Measurements from ENCODE around the gene SYNDIG1.

The SYNDIG1 gene

GRCh38 chr20:24460712-24461111, 8.7 kb upstream of the SYNDIG1 start:
- Histone ChIP-seq H2AK5ac (ENCODE audit: low read length) (no peak overlapping the region), H4K5ac (ENCODE audit: low read length) (no peak overlapping the region), H3K4me3 (ENCODE audit: low read length) (no peak overlapping the region), H3K9ac (ENCODE audit: low read length) (no peak overlapping the region), H3K4me1 (ENCODE audit: control insufficient read depth, low read depth, low read length) (peaks cover 2% of the 10 kb centered on the region), H3K4me2 (ENCODE audit: low read length) (no peak overlapping the region), H3K56ac (ENCODE audit: low read length) (no peak overlapping the region), H2BK15ac (replicated peaks; ENCODE audit: low read depth) (no peak overlapping the region), H3K79me2 (ENCODE audit: control insufficient read depth, insufficient read depth, low read length) (no peaks in the 10 kb centered on the region), H2BK120ac (ENCODE audit: low read depth, low read length) (no peak overlapping the region), H4K8ac (ENCODE audit: low read depth, low read length) (no peak overlapping the region), H3K27ac (ENCODE audit: low read depth, low read length) (no peak overlapping the region), H3K79me1 (ENCODE audit: low read length) (no peaks in the 10 kb centered on the region), H3K18ac (ENCODE audit: low read length) (no peak overlapping the region), H3K36me3 (ENCODE audit: control insufficient read depth, insufficient read depth, low read length) (no peaks in the 10 kb centered on the region), H3K4ac (ENCODE audit: low read depth, low read length) (no peak overlapping the region), H3K23ac (ENCODE audit: low read length) (no peak overlapping the region), H3K27me3 (ENCODE audit: insufficient read depth, low read length, poor library complexity) (no peaks in the 10 kb centered on the region), H2BK5ac (ENCODE audit: low read length) (no peak overlapping the region)
- no peak for DNase-seq
- WGBS (ENCODE audit: extremely low coverage, insufficient coverage, low lambda C conversion rate): no CpG with 5 or more reads among the region's 7 CpGs

- H3K36me3 ChIP-seq (ENCODE audit: control insufficient read depth, insufficient read depth, low read length): no peaks in the 10 kb centered on the region
- H2AK5ac ChIP-seq (ENCODE audit: low read length): no peak overlapping the region
- H3K4me2 ChIP-seq (ENCODE audit: low read length): no peak overlapping the region
- DNase-seq: no peak
- no peaks in the 10 kb centered on the region for H3K27me3 ChIP-seq (ENCODE audit: insufficient read depth, low read length, poor library complexity)
- no peak overlapping the region for H3K9ac ChIP-seq (ENCODE audit: low read length)
- no peaks in the 10 kb centered on the region for H3K79me1 ChIP-seq (ENCODE audit: low read length)
- no CpG with 5 or more reads among the region's 3 CpGs for WGBS (ENCODE audit: extremely low coverage, insufficient coverage, low lambda C conversion rate)
- H3K18ac ChIP-seq (ENCODE audit: low read length): no peak overlapping the region
- no peak overlapping the region for H3K56ac ChIP-seq (ENCODE audit: low read length)
- no peak overlapping the region for H3K27ac ChIP-seq (ENCODE audit: low read depth, low read length)
- no peak overlapping the region for H2BK15ac ChIP-seq (replicated peaks; ENCODE audit: low read depth)
- H3K4me3 ChIP-seq (ENCODE audit: low read length): no peak overlapping the region
- H3K79me2 ChIP-seq (ENCODE audit: control insufficient read depth, insufficient read depth, low read length): no peaks in the 10 kb centered on the region
- no peak overlapping the region for H4K5ac ChIP-seq (ENCODE audit: low read length)
- H3K4ac ChIP-seq (ENCODE audit: low read depth, low read length): no peak overlapping the region
- H4K8ac ChIP-seq (ENCODE audit: low read depth, low read length): no peak overlapping the region
- H2BK120ac ChIP-seq (ENCODE audit: low read depth, low read length): no peak overlapping the region
- H2BK5ac ChIP-seq (ENCODE audit: low read length): no peak overlapping the region
- no peak overlapping the region for H3K23ac ChIP-seq (ENCODE audit: low read length)
- H3K4me1 ChIP-seq (ENCODE audit: control insufficient read depth, low read depth, low read length): peaks cover 2% of the 10 kb centered on the region
These were observed 7.6 kb upstream of the SYNDIG1 start for GRCh38 chr20:24461848-24462247.

GRCh38 chr20:24462460-24463010, 6.9 kb upstream of the SYNDIG1 start:
- Histone ChIP-seq H4K8ac (ENCODE audit: low read depth, low read length) (no peak overlapping the region), H3K4me1 (ENCODE audit: control insufficient read depth, low read depth, low read length) (peaks cover 8% of the 10 kb centered on the region), H3K79me1 (ENCODE audit: low read length) (no peaks in the 10 kb centered on the region), H3K23ac (ENCODE audit: low read length) (no peak overlapping the region), H4K5ac (ENCODE audit: low read length) (no peak overlapping the region), H3K9ac (ENCODE audit: low read length) (no peak overlapping the region), H3K79me2 (ENCODE audit: control insufficient read depth, insufficient read depth, low read length) (no peaks in the 10 kb centered on the region), H2BK15ac (replicated peaks; ENCODE audit: low read depth) (no peak overlapping the region), H3K27ac (ENCODE audit: low read depth, low read length) (no peak overlapping the region), H3K27me3 (ENCODE audit: insufficient read depth, low read length, poor library complexity) (no peaks in the 10 kb centered on the region), H3K18ac (ENCODE audit: low read length) (no peak overlapping the region), H3K4ac (ENCODE audit: low read depth, low read length) (no peak overlapping the region), H2BK120ac (ENCODE audit: low read depth, low read length) (no peak overlapping the region), H2BK5ac (ENCODE audit: low read length) (no peak overlapping the region), H2AK5ac (ENCODE audit: low read length) (no peak overlapping the region), H3K4me3 (ENCODE audit: low read length) (no peak overlapping the region), H3K36me3 (ENCODE audit: control insufficient read depth, insufficient read depth, low read length) (no peaks in the 10 kb centered on the region), H3K56ac (ENCODE audit: low read length) (no peak overlapping the region), H3K4me2 (ENCODE audit: low read length) (no peak overlapping the region)
- no CpG with 5 or more reads among the region's 4 CpGs for WGBS (ENCODE audit: extremely low coverage, insufficient coverage, low lambda C conversion rate)
- no peak for DNase-seq

GRCh38 chr20:24465159-24465558, 4.3 kb upstream of the SYNDIG1 start:
- no peak overlapping the region for H4K8ac ChIP-seq (ENCODE audit: low read depth, low read length)
- H2BK15ac ChIP-seq (replicated peaks; ENCODE audit: low read depth): no peak overlapping the region
- no peak overlapping the region for H4K5ac ChIP-seq (ENCODE audit: low read length)
- H3K4me3 ChIP-seq (ENCODE audit: low read length): no peak overlapping the region
- no peaks in the 10 kb centered on the region for H3K36me3 ChIP-seq (ENCODE audit: control insufficient read depth, insufficient read depth, low read length)
- peak overlapping the region; percentile 18 for H3K56ac ChIP-seq (ENCODE audit: low read length)
- peaks cover 13% of the 10 kb centered on the region for H3K4me1 ChIP-seq (ENCODE audit: control insufficient read depth, low read depth, low read length)
- H2BK120ac ChIP-seq (ENCODE audit: low read depth, low read length): no peak overlapping the region
- H3K27ac ChIP-seq (ENCODE audit: low read depth, low read length): no peak overlapping the region
- H3K9ac ChIP-seq (ENCODE audit: low read length): no peak overlapping the region
- H3K79me2 ChIP-seq (ENCODE audit: control insufficient read depth, insufficient read depth, low read length): peaks cover 2% of the 10 kb centered on the region
- H2AK5ac ChIP-seq (ENCODE audit: low read length): no peak overlapping the region
- H3K4me2 ChIP-seq (ENCODE audit: low read length): no peak overlapping the region
- no peak overlapping the region for H2BK5ac ChIP-seq (ENCODE audit: low read length)
- no CpG with 5 or more reads among the region's 3 CpGs for WGBS (ENCODE audit: extremely low coverage, insufficient coverage, low lambda C conversion rate)
- H3K79me1 ChIP-seq (ENCODE audit: low read length): no peaks in the 10 kb centered on the region
- H3K18ac ChIP-seq (ENCODE audit: low read length): no peak overlapping the region
- DNase-seq: peak; percentile 55
- H3K4ac ChIP-seq (ENCODE audit: low read depth, low read length): peak overlapping the region; percentile 87
- no peaks in the 10 kb centered on the region for H3K27me3 ChIP-seq (ENCODE audit: insufficient read depth, low read length, poor library complexity)
- no peak overlapping the region for H3K23ac ChIP-seq (ENCODE audit: low read length)

GRCh38 chr20:24465730-24466129, 3.7 kb upstream of the SYNDIG1 start:
- WGBS (ENCODE audit: extremely low coverage, insufficient coverage, low lambda C conversion rate): no CpG with 5 or more reads among the region's 3 CpGs
- Histone ChIP-seq H3K27ac (ENCODE audit: low read depth, low read length) (no peak overlapping the region), H2BK5ac (ENCODE audit: low read length) (no peak overlapping the region), H3K18ac (ENCODE audit: low read length) (no peak overlapping the region), H3K4me2 (ENCODE audit: low read length) (no peak overlapping the region), H2BK15ac (replicated peaks; ENCODE audit: low read depth) (no peak overlapping the region), H4K8ac (ENCODE audit: low read depth, low read length) (no peak overlapping the region), H3K4ac (ENCODE audit: low read depth, low read length) (no peak overlapping the region), H4K5ac (ENCODE audit: low read length) (no peak overlapping the region), H2AK5ac (ENCODE audit: low read length) (no peak overlapping the region), H3K56ac (ENCODE audit: low read length) (no peak overlapping the region), H3K36me3 (ENCODE audit: control insufficient read depth, insufficient read depth, low read length) (no peaks in the 10 kb centered on the region), H3K79me2 (ENCODE audit: control insufficient read depth, insufficient read depth, low read length) (peaks cover 7% of the 10 kb centered on the region), H3K79me1 (ENCODE audit: low read length) (peaks cover 4% of the 10 kb centered on the region), H3K9ac (ENCODE audit: low read length) (no peak overlapping the region), H2BK120ac (ENCODE audit: low read depth, low read length) (no peak overlapping the region), H3K23ac (ENCODE audit: low read length) (no peak overlapping the region), H3K4me1 (ENCODE audit: control insufficient read depth, low read depth, low read length) (peaks cover 13% of the 10 kb centered on the region), H3K27me3 (ENCODE audit: insufficient read depth, low read length, poor library complexity) (no peaks in the 10 kb centered on the region), H3K4me3 (ENCODE audit: low read length) (no peak overlapping the region)
- no peak for DNase-seq

All from mesendoderm (in vitro differentiated cells).